HEK293 (cell line): ENCODE data around the gene SCYL1.

Experiments
- GFI1B ChIP-seq: fragments of 450-650 bp; formaldehyde crosslinking; IDR thresholded peaks from 2 replicates; pipeline ENCODE4 v1.5.1; 2016; ENCODE audit warnings: missing biosample characterization, missing genetic modification characterization
- IKZF3 ChIP-seq: fragments of 450-650 bp; IDR thresholded peaks from 2 replicates; pipeline ENCODE4 v1.5.0; 2018; ENCODE audit warnings: missing biosample characterization, mild to moderate bottlenecking, missing genetic modification characterization, moderate library complexity
- KLF16 ChIP-seq: fragments of 450-650 bp; formaldehyde crosslinking; IDR thresholded peaks from 2 replicates; pipeline ENCODE4 v1.5.1; 2017; ENCODE audit warnings: missing biosample characterization, missing genetic modification characterization
- MYNN ChIP-seq: fragments of 450-650 bp; formaldehyde crosslinking; IDR thresholded peaks from 2 replicates; pipeline ENCODE4 v1.5.1; 2016; ENCODE audit warnings: missing biosample characterization, missing genetic modification characterization, borderline replicate concordance
- OSR2 ChIP-seq: fragments of 450-650 bp; formaldehyde crosslinking; IDR thresholded peaks from 2 replicates; pipeline ENCODE4 v1.5.1; 2016; ENCODE audit warnings: missing biosample characterization, missing genetic modification characterization
- REPIN1 ChIP-seq: fragments of 450-650 bp; formaldehyde crosslinking; IDR thresholded peaks from 2 replicates; pipeline ENCODE4 v1.5.1; 2017; ENCODE audit warnings: missing biosample characterization, missing genetic modification characterization, low read depth
- SCRT1 ChIP-seq: fragments of 450-650 bp; formaldehyde crosslinking; IDR thresholded peaks from 2 replicates; pipeline ENCODE4 v1.5.1; 2016; ENCODE audit warnings: missing biosample characterization, missing genetic modification characterization, borderline replicate concordance
- ZFP41 ChIP-seq: fragments of 450-650 bp; formaldehyde crosslinking; IDR thresholded peaks from 2 replicates; pipeline ENCODE4 v1.5.1; 2016; ENCODE audit warnings: missing biosample characterization, missing genetic modification characterization, borderline replicate concordance
- ZNF155 ChIP-seq: fragments of 450-650 bp; formaldehyde crosslinking; IDR thresholded peaks from 2 replicates; pipeline ENCODE4 v1.5.1; 2016; ENCODE audit warnings: missing biosample characterization, missing genetic modification characterization
- ZNF2 ChIP-seq: fragments of 450-650 bp; formaldehyde crosslinking; IDR thresholded peaks from 2 replicates; pipeline ENCODE4 v1.5.1; 2016; ENCODE audit warnings: missing biosample characterization, missing genetic modification characterization
- ZNF223 ChIP-seq: fragments of 450-650 bp; formaldehyde crosslinking; IDR thresholded peaks from 2 replicates; pipeline ENCODE4 v1.5.1; 2016; ENCODE audit warnings: missing biosample characterization, missing genetic modification characterization
- ZNF274 ChIP-seq, 2 experiments: fragments of 200-500 bp in 1 of 2; fragments of 450-650 bp in 1 of 2; sonication (Bioruptor generic) in 1 of 2; formaldehyde crosslinking in 1 of 2; IDR thresholded peaks; 2 replicates each; pipeline versions ENCODE4 v1.5.1 to v1.6.1; 2014 to 2016; ENCODE audit warnings: borderline replicate concordance in 1 of 2, inconsistent platforms in 1 of 2, low read length in 1 of 2, missing biosample characterization in 1 of 2, missing genetic modification characterization in 1 of 2
- ZNF350 ChIP-seq: fragments of 450-650 bp; formaldehyde crosslinking; IDR thresholded peaks from 2 replicates; pipeline ENCODE4 v1.5.0; 2017; ENCODE audit warnings: missing biosample characterization, mild to moderate bottlenecking, missing genetic modification characterization
- ZNF544 ChIP-seq: fragments of 450-650 bp; formaldehyde crosslinking; IDR thresholded peaks from 2 replicates; pipeline ENCODE4 v1.5.0; 2017; ENCODE audit warnings: missing biosample characterization, missing genetic modification characterization
- ZNF585B ChIP-seq: fragments of 450-650 bp; formaldehyde crosslinking; IDR thresholded peaks from 2 replicates; pipeline ENCODE4 v1.5.1; 2016; ENCODE audit warnings: missing biosample characterization, missing genetic modification characterization
- ZNF600 ChIP-seq: fragments of 450-650 bp; formaldehyde crosslinking; IDR thresholded peaks from 2 replicates; pipeline ENCODE4 v1.5.1; 2016; ENCODE audit warnings: missing biosample characterization, missing genetic modification characterization
- ZNF843 ChIP-seq: fragments of 450-650 bp; formaldehyde crosslinking; IDR thresholded peaks from 2 replicates; pipeline ENCODE4 v1.5.1; 2016; ENCODE audit warnings: missing biosample characterization, missing genetic modification characterization
- TF ChIP-seq, protein P1 (sequence below): fragments of 450-650 bp; formaldehyde crosslinking; IDR thresholded peaks from 2 replicates; pipeline ENCODE4 v1.5.1; 2016; ENCODE audit warnings: missing biosample characterization, missing genetic modification characterization
- TF ChIP-seq, protein P2 (sequence below): fragments of 450-650 bp; formaldehyde crosslinking; IDR thresholded peaks from 2 replicates; pipeline ENCODE4 v1.5.1; 2017; ENCODE audit warnings: missing biosample characterization, missing genetic modification characterization
- TF ChIP-seq, protein P3 (sequence below): fragments of 450-650 bp; formaldehyde crosslinking; IDR thresholded peaks from 2 replicates; pipeline ENCODE4 v1.5.1; 2016; ENCODE audit warnings: missing biosample characterization, missing genetic modification characterization, low read depth
- TF ChIP-seq, protein P4 (sequence below): fragments of 450-650 bp; formaldehyde crosslinking; IDR thresholded peaks from 2 replicates; pipeline ENCODE4 v1.5.1; 2016; ENCODE audit warnings: missing biosample characterization, missing genetic modification characterization
- TF ChIP-seq, protein P5 (sequence below): fragments of 450-650 bp; formaldehyde crosslinking; IDR thresholded peaks from 2 replicates; pipeline ENCODE4 v1.5.1; 2017; ENCODE audit warnings: missing biosample characterization, missing genetic modification characterization
- TF ChIP-seq, protein P6 (sequence below): fragments of 450-650 bp; formaldehyde crosslinking; IDR thresholded peaks from 2 replicates; pipeline ENCODE4 v1.5.1; 2016; ENCODE audit warnings: missing biosample characterization, missing genetic modification characterization
- TF ChIP-seq, protein P7 (sequence below): fragments of 450-650 bp; formaldehyde crosslinking; IDR thresholded peaks from 2 replicates; pipeline ENCODE4 v1.5.1; 2016; ENCODE audit warnings: missing biosample characterization, missing genetic modification characterization

The SCYL1 gene

DNA sequence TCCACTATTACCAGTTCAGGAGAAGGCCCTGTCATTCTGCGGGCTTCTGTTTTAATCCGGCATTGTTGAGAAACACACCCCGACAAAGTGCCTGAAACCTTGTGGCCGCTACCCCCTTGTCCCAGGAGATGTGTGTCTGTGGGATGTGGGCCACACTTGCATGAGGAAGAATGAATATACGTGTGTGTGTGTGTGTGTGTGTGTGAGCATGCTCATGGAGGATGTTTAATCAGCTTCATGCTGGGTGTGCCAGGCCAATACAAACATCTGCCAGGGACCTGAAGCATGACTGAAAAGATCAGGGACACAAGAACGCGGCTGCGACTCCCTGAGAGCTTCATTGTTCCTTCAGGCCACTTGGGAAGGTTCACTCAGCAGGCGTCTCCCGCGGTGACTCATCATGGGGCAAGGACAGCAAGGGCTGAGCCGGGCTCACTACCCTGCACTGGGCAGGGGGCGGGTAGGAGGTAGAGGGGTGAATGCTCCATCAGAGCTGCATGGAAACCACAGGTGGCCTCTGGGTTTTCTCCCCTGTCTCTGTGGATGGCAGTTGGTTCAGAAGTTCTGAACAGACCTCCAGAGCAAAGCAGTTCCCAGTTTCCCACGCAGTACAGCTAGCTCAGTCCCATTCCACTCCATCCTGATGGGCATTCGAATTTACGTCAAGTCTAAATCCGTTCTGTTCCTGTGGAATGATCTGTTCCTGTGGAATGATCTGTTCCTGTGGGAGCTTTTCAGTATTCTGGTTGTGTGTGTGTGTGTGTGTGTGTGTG lies 33.1 kb upstream of the SCYL1 start (continued):
- TF ChIP-seq, protein P1, sequence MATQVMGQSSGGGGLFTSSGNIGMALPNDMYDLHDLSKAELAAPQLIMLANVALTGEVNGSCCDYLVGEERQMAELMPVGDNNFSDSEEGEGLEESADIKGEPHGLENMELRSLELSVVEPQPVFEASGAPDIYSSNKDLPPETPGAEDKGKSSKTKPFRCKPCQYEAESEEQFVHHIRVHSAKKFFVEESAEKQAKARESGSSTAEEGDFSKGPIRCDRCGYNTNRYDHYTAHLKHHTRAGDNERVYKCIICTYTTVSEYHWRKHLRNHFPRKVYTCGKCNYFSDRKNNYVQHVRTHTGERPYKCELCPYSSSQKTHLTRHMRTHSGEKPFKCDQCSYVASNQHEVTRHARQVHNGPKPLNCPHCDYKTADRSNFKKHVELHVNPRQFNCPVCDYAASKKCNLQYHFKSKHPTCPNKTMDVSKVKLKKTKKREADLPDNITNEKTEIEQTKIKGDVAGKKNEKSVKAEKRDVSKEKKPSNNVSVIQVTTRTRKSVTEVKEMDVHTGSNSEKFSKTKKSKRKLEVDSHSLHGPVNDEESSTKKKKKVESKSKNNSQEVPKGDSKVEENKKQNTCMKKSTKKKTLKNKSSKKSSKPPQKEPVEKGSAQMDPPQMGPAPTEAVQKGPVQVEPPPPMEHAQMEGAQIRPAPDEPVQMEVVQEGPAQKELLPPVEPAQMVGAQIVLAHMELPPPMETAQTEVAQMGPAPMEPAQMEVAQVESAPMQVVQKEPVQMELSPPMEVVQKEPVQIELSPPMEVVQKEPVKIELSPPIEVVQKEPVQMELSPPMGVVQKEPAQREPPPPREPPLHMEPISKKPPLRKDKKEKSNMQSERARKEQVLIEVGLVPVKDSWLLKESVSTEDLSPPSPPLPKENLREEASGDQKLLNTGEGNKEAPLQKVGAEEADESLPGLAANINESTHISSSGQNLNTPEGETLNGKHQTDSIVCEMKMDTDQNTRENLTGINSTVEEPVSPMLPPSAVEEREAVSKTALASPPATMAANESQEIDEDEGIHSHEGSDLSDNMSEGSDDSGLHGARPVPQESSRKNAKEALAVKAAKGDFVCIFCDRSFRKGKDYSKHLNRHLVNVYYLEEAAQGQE (tag by site-specific recombination), result no peak; the same call in 1 of the 2 replicates
- TF ChIP-seq SCRT1 (tag by site-specific recombination) (0 out of 2 replicates have a peak, but pooled peaks have one; percentile 7), ZNF155 (tag by site-specific recombination) (no peak), ZNF350 (tag by site-specific recombination) (no peak), MYNN (tag by site-specific recombination) (no peak), KLF16 (tag by site-specific recombination) (no peak; the same call in 1 of the 2 replicates), GFI1B (tag by site-specific recombination) (no peak), ZNF585B (tag by site-specific recombination) (no peak), ZNF223 (tag by site-specific recombination) (no peak), ZNF2 (tag by site-specific recombination) (0 out of 2 replicates have a peak, but pooled peaks have one; percentile 33), REPIN1 (tag by site-specific recombination) (no peak), ZNF274 (IDR thresholded peaks at IDR 0.05; ENCODE audit: low read length) (no peak), ZNF274 (tag by site-specific recombination; IDR thresholded peaks at IDR 0.05; ENCODE audit: borderline replicate concordance) (no peak), IKZF3 (tag by site-specific recombination) (peak; percentile 89), ZNF544 (tag by site-specific recombination) (no peak), OSR2 (no peak), ZNF600 (peak; percentile 88), ZFP41 (tag by site-specific recombination) (no peak), ZNF843 (tag by site-specific recombination) (peak; percentile 45; the same call in 1 of the 2 replicates)
- TF ChIP-seq, protein P2, sequence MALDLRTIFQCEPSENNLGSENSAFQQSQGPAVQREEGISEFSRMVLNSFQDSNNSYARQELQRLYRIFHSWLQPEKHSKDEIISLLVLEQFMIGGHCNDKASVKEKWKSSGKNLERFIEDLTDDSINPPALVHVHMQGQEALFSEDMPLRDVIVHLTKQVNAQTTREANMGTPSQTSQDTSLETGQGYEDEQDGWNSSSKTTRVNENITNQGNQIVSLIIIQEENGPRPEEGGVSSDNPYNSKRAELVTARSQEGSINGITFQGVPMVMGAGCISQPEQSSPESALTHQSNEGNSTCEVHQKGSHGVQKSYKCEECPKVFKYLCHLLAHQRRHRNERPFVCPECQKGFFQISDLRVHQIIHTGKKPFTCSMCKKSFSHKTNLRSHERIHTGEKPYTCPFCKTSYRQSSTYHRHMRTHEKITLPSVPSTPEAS, result peak; percentile 68; the same call in 1 of the 2 replicates
- TF ChIP-seq, protein P3, sequence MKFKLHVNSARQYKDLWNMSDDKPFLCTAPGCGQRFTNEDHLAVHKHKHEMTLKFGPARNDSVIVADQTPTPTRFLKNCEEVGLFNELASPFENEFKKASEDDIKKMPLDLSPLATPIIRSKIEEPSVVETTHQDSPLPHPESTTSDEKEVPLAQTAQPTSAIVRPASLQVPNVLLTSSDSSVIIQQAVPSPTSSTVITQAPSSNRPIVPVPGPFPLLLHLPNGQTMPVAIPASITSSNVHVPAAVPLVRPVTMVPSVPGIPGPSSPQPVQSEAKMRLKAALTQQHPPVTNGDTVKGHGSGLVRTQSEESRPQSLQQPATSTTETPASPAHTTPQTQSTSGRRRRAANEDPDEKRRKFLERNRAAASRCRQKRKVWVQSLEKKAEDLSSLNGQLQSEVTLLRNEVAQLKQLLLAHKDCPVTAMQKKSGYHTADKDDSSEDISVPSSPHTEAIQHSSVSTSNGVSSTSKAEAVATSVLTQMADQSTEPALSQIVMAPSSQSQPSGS (tag by site-specific recombination), result no peak
- TF ChIP-seq, protein P4, sequence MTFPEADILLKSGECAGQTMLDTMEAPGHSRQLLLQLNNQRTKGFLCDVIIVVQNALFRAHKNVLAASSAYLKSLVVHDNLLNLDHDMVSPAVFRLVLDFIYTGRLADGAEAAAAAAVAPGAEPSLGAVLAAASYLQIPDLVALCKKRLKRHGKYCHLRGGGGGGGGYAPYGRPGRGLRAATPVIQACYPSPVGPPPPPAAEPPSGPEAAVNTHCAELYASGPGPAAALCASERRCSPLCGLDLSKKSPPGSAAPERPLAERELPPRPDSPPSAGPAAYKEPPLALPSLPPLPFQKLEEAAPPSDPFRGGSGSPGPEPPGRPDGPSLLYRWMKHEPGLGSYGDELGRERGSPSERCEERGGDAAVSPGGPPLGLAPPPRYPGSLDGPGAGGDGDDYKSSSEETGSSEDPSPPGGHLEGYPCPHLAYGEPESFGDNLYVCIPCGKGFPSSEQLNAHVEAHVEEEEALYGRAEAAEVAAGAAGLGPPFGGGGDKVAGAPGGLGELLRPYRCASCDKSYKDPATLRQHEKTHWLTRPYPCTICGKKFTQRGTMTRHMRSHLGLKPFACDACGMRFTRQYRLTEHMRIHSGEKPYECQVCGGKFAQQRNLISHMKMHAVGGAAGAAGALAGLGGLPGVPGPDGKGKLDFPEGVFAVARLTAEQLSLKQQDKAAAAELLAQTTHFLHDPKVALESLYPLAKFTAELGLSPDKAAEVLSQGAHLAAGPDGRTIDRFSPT (tag by site-specific recombination), result peak; percentile 95
- TF ChIP-seq, protein P5, sequence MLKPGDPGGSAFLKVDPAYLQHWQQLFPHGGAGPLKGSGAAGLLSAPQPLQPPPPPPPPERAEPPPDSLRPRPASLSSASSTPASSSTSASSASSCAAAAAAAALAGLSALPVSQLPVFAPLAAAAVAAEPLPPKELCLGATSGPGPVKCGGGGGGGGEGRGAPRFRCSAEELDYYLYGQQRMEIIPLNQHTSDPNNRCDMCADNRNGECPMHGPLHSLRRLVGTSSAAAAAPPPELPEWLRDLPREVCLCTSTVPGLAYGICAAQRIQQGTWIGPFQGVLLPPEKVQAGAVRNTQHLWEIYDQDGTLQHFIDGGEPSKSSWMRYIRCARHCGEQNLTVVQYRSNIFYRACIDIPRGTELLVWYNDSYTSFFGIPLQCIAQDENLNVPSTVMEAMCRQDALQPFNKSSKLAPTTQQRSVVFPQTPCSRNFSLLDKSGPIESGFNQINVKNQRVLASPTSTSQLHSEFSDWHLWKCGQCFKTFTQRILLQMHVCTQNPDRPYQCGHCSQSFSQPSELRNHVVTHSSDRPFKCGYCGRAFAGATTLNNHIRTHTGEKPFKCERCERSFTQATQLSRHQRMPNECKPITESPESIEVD (tag by site-specific recombination), result no peak
- TF ChIP-seq, protein P6, sequence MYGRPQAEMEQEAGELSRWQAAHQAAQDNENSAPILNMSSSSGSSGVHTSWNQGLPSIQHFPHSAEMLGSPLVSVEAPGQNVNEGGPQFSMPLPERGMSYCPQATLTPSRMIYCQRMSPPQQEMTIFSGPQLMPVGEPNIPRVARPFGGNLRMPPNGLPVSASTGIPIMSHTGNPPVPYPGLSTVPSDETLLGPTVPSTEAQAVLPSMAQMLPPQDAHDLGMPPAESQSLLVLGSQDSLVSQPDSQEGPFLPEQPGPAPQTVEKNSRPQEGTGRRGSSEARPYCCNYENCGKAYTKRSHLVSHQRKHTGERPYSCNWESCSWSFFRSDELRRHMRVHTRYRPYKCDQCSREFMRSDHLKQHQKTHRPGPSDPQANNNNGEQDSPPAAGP (tag by site-specific recombination), result peak; percentile 64; the same call in 1 of the 2 replicates
- TF ChIP-seq, protein P7, sequence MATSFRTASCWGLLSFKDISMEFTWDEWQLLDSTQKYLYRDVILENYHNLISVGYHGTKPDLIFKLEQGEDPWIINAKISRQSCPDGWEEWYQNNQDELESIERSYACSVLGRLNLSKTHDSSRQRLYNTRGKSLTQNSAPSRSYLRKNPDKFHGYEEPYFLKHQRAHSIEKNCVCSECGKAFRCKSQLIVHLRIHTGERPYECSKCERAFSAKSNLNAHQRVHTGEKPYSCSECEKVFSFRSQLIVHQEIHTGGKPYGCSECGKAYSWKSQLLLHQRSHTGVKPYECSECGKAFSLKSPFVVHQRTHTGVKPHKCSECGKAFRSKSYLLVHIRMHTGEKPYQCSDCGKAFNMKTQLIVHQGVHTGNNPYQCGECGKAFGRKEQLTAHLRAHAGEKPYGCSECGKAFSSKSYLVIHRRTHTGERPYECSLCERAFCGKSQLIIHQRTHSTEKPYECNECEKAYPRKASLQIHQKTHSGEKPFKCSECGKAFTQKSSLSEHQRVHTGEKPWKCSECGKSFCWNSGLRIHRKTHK, result no peak
